ENCODE results near the gene TFF1.

The TFF1 gene

GRCh38 chr21:42374457-42374856 is 8.1 kb upstream of the TFF1 start:
- H3K9ac ChIP-seq (ENCODE audit: low read length in 2 of 2): no peak overlapping the region
- H3K4me1 ChIP-seq (ENCODE audit: control insufficient read depth, insufficient read depth, low read length): no peaks in the 10 kb centered on the region
- peaks cover 12 to 20% of the 10 kb centered on the region in 2 donors for H3K27me3 ChIP-seq (ENCODE audit: control insufficient read depth in 1 of 2, insufficient read depth in 2 of 2, low read length in 2 of 2)
- no peak overlapping the region for H3K27ac ChIP-seq (ENCODE audit: low read length)
- H3K36me3 ChIP-seq (ENCODE audit: control insufficient read depth in 2 of 2, insufficient read depth in 2 of 2, low read length in 2 of 2): no peaks in the 10 kb centered on the region
- H3K4me3 ChIP-seq (ENCODE audit: low read length in 2 of 2): no peak overlapping the region
- no peaks in the 10 kb centered on the region for H3K9me3 ChIP-seq (ENCODE audit: control insufficient read depth in 2 of 2, low read length in 2 of 2)

GRCh38 chr21:42373908-42374455 is 7.6 kb upstream of the TFF1 start:
- Histone ChIP-seq H3K27me3 (ENCODE audit: control insufficient read depth in 1 of 2, insufficient read depth in 2 of 2, low read length in 2 of 2) (peaks cover 12 to 20% of the 10 kb centered on the region in 2 donors), H3K9ac (ENCODE audit: low read length in 2 of 2) (no peak overlapping the region), H3K27ac (ENCODE audit: low read length) (no peak overlapping the region), H3K4me1 (ENCODE audit: control insufficient read depth, insufficient read depth, low read length) (no peaks in the 10 kb centered on the region), H3K4me3 (ENCODE audit: low read length in 2 of 2) (no peak overlapping the region), H3K36me3 (ENCODE audit: control insufficient read depth in 2 of 2, insufficient read depth in 2 of 2, low read length in 2 of 2) (no peaks in the 10 kb centered on the region), H3K9me3 (ENCODE audit: control insufficient read depth in 2 of 2, low read length in 2 of 2) (no peaks in the 10 kb centered on the region)

- peaks cover 12 to 20% of the 10 kb centered on the region in 2 donors for H3K27me3 ChIP-seq (ENCODE audit: control insufficient read depth in 1 of 2, insufficient read depth in 2 of 2, low read length in 2 of 2)
- no peaks in the 10 kb centered on the region for H3K36me3 ChIP-seq (ENCODE audit: control insufficient read depth in 2 of 2, insufficient read depth in 2 of 2, low read length in 2 of 2)
- no peak overlapping the region for H3K4me3 ChIP-seq (ENCODE audit: low read length in 2 of 2)
- H3K9me3 ChIP-seq (ENCODE audit: control insufficient read depth in 2 of 2, low read length in 2 of 2): no peaks in the 10 kb centered on the region
- H3K4me1 ChIP-seq (ENCODE audit: control insufficient read depth, insufficient read depth, low read length): no peaks in the 10 kb centered on the region
- H3K27ac ChIP-seq (ENCODE audit: low read length): no peak overlapping the region
- H3K9ac ChIP-seq (ENCODE audit: low read length in 2 of 2): no peak overlapping the region
These were observed 7.0 kb upstream of the TFF1 start for GRCh38 chr21:42373196-42373907.

GRCh38 chr21:42370894-42371654 is 4.7 kb upstream of the TFF1 start:
- H3K9ac ChIP-seq (ENCODE audit: low read length in 2 of 2): no peak overlapping the region

GRCh38 chr21:42369821-42370220 is 3.5 kb upstream of the TFF1 start:
- Histone ChIP-seq H3K27me3 (ENCODE audit: control insufficient read depth in 1 of 2, insufficient read depth in 2 of 2, low read length in 2 of 2) (peaks cover 8 to 12% of the 10 kb centered on the region in 2 donors), H3K4me3 (ENCODE audit: low read length in 2 of 2) (no peak overlapping the region), H3K9ac (ENCODE audit: low read length in 2 of 2) (no peak overlapping the region), H3K4me1 (ENCODE audit: control insufficient read depth, insufficient read depth, low read length) (no peaks in the 10 kb centered on the region), H3K36me3 (ENCODE audit: control insufficient read depth in 2 of 2, insufficient read depth in 2 of 2, low read length in 2 of 2) (no peaks in the 10 kb centered on the region), H3K27ac (ENCODE audit: low read length) (no peak overlapping the region), H3K9me3 (ENCODE audit: control insufficient read depth in 2 of 2, low read length in 2 of 2) (no peaks in the 10 kb centered on the region)

More at GRCh38 chr21:42370894-42371654, 4.7 kb upstream of the TFF1 start:
- H3K27me3 ChIP-seq (ENCODE audit: control insufficient read depth in 1 of 2, insufficient read depth in 2 of 2, low read length in 2 of 2): peaks cover 12 to 18% of the 10 kb centered on the region in 2 donors
- H3K4me3 ChIP-seq (ENCODE audit: low read length in 2 of 2): no peak overlapping the region
- no peaks in the 10 kb centered on the region for H3K36me3 ChIP-seq (ENCODE audit: control insufficient read depth in 2 of 2, insufficient read depth in 2 of 2, low read length in 2 of 2)
- H3K27ac ChIP-seq (ENCODE audit: low read length): no peak overlapping the region
- H3K4me1 ChIP-seq (ENCODE audit: control insufficient read depth, insufficient read depth, low read length): no peaks in the 10 kb centered on the region
- H3K9me3 ChIP-seq (ENCODE audit: control insufficient read depth in 2 of 2, low read length in 2 of 2): no peaks in the 10 kb centered on the region

- peaks cover 12% of the 10 kb centered on the region in 2 donors for H3K27me3 ChIP-seq (ENCODE audit: control insufficient read depth in 1 of 2, insufficient read depth in 2 of 2, low read length in 2 of 2)
- H3K4me3 ChIP-seq (ENCODE audit: low read length in 2 of 2): no peak overlapping the region
- H3K36me3 ChIP-seq (ENCODE audit: control insufficient read depth in 2 of 2, insufficient read depth in 2 of 2, low read length in 2 of 2): no peaks in the 10 kb centered on the region
- H3K9me3 ChIP-seq (ENCODE audit: control insufficient read depth in 2 of 2, low read length in 2 of 2): no peaks in the 10 kb centered on the region
- no peak overlapping the region for H3K27ac ChIP-seq (ENCODE audit: low read length)
- no peaks in the 10 kb centered on the region for H3K4me1 ChIP-seq (ENCODE audit: control insufficient read depth, insufficient read depth, low read length)
- no peak overlapping the region for H3K9ac ChIP-seq (ENCODE audit: low read length in 2 of 2)
These were observed 1.2 kb upstream of the TFF1 start for GRCh38 chr21:42367367-42368165.

GRCh38 chr21:42365770-42366169 is 565 bp downstream of the TFF1 start:
- no peaks in the 10 kb centered on the region for H3K36me3 ChIP-seq (ENCODE audit: control insufficient read depth in 2 of 2, insufficient read depth in 2 of 2, low read length in 2 of 2)
- H3K27ac ChIP-seq (ENCODE audit: low read length): no peak overlapping the region
- no peaks in the 10 kb centered on the region for H3K9me3 ChIP-seq (ENCODE audit: control insufficient read depth in 2 of 2, low read length in 2 of 2)
- H3K9ac ChIP-seq (ENCODE audit: low read length in 2 of 2): no peak overlapping the region
- H3K27me3 ChIP-seq (ENCODE audit: control insufficient read depth in 1 of 2, insufficient read depth in 2 of 2, low read length in 2 of 2): peaks cover 16 to 20% of the 10 kb centered on the region in 2 donors
- H3K4me3 ChIP-seq (ENCODE audit: low read length in 2 of 2): no peak overlapping the region
- no peaks in the 10 kb centered on the region for H3K4me1 ChIP-seq (ENCODE audit: control insufficient read depth, insufficient read depth, low read length)

- Histone ChIP-seq H3K9ac (ENCODE audit: low read length in 2 of 2) (no peak overlapping the region), H3K9me3 (ENCODE audit: control insufficient read depth in 2 of 2, low read length in 2 of 2) (peaks cover 0 to 7% of the 10 kb centered on the region in 2 donors), H3K4me3 (ENCODE audit: low read length in 2 of 2) (no peak overlapping the region), H3K27ac (ENCODE audit: low read length) (no peak overlapping the region), H3K27me3 (ENCODE audit: control insufficient read depth in 1 of 2, insufficient read depth in 2 of 2, low read length in 2 of 2) (peaks cover 12 to 26% of the 10 kb centered on the region in 2 donors), H3K4me1 (ENCODE audit: control insufficient read depth, insufficient read depth, low read length) (no peaks in the 10 kb centered on the region), H3K36me3 (ENCODE audit: control insufficient read depth in 2 of 2, insufficient read depth in 2 of 2, low read length in 2 of 2) (no peaks in the 10 kb centered on the region)
These were observed 1.9 kb downstream of the TFF1 start for GRCh38 chr21:42364304-42364865.

GRCh38 chr21:42363312-42363711 is 3.0 kb downstream of the TFF1 start:
- no peak overlapping the region for H3K27ac ChIP-seq (ENCODE audit: low read length)
- H3K9ac ChIP-seq (ENCODE audit: low read length in 2 of 2): no peak overlapping the region
- peaks cover 12 to 26% of the 10 kb centered on the region in 2 donors for H3K27me3 ChIP-seq (ENCODE audit: control insufficient read depth in 1 of 2, insufficient read depth in 2 of 2, low read length in 2 of 2)
- H3K36me3 ChIP-seq (ENCODE audit: control insufficient read depth in 2 of 2, insufficient read depth in 2 of 2, low read length in 2 of 2): no peaks in the 10 kb centered on the region
- no peak overlapping the region for H3K4me3 ChIP-seq (ENCODE audit: low read length in 2 of 2)
- H3K4me1 ChIP-seq (ENCODE audit: control insufficient read depth, insufficient read depth, low read length): no peaks in the 10 kb centered on the region
- H3K9me3 ChIP-seq (ENCODE audit: control insufficient read depth in 2 of 2, low read length in 2 of 2): peaks cover 0 to 7% of the 10 kb centered on the region in 2 donors

GRCh38 chr21:42362700-42363099 is 3.6 kb downstream of the TFF1 start:
- H3K4me3 ChIP-seq (ENCODE audit: low read length in 2 of 2): no peak overlapping the region
- peaks cover 12 to 30% of the 10 kb centered on the region in 2 donors for H3K27me3 ChIP-seq (ENCODE audit: control insufficient read depth in 1 of 2, insufficient read depth in 2 of 2, low read length in 2 of 2)
- peaks cover 0 to 7% of the 10 kb centered on the region in 2 donors for H3K9me3 ChIP-seq (ENCODE audit: control insufficient read depth in 2 of 2, low read length in 2 of 2)
- no peak overlapping the region for H3K27ac ChIP-seq (ENCODE audit: low read length)
- no peaks in the 10 kb centered on the region for H3K36me3 ChIP-seq (ENCODE audit: control insufficient read depth in 2 of 2, insufficient read depth in 2 of 2, low read length in 2 of 2)
- H3K4me1 ChIP-seq (ENCODE audit: control insufficient read depth, insufficient read depth, low read length): no peaks in the 10 kb centered on the region
- H3K9ac ChIP-seq (ENCODE audit: low read length in 2 of 2): no peak overlapping the region
